Endothelial cell of umbilical vein (primary cell): Measurements from ENCODE around the gene ITPRID1. TPM values are rescaled to one million over a fixed set of nuclear protein-coding genes. Genes with fewer than 3 reads are reported as not detected.

Experiments
- BruUV-seq: library from RNA; stranded (reverse); fragments of 400-500 nt; replicated peaks from 2 replicates; lab custom pipeline; 2021; lab: Mats Ljungman, UMichigan
- CTCF ChIA-PET: fragments of 300-600, 350-600 bp; sonication (Branson Sonifier 250); formaldehyde crosslinking; loops from one replicate; lab custom pipeline; 2021; ENCODE audit warnings: antibody characterized with exemption, inconsistent platforms; lab: Charles Lee
- POLR2A ChIA-PET: fragments of 300-600, 350-600 bp; sonication (Branson Sonifier 250); formaldehyde crosslinking; loops from one replicate; lab custom pipeline; 2021; ENCODE audit warnings: antibody characterized with exemption, inconsistent platforms; lab: Charles Lee
- DNase-seq: peaks from one replicate; pipeline ENCODE4 v3.0.0-alpha.2; 2011; ENCODE audit warnings: low read depth, low spot score
- FAIRE-seq: peaks from 2 replicates; lab custom pipeline; 2011; peaks lifted over from hg19 to GRCh38; lab: Jason Lieb, UNC
- H2AFZ ChIP-seq: 2 replicates; pipeline ENCODE4 v1.6.0; 2012; ENCODE audit warnings: low read depth, low read length, control low read depth, inconsistent platforms
- H3K27ac ChIP-seq: 2 replicates; pipeline ENCODE4 v1.5.1; 2011; ENCODE audit warnings: low read depth, mild to moderate bottlenecking, control low read depth, low read length, moderate library complexity; ENCODE audit not compliant: insufficient read depth
- H3K27me3 ChIP-seq, 2 experiments: 2 replicates each; pipeline versions ENCODE4 v1.6.0 to v1.6.1; 2011; ENCODE audit warnings: low read length in 2 of 2, mixed read lengths in 1 of 2; ENCODE audit not compliant: control insufficient read depth in 2 of 2, insufficient read depth in 2 of 2
- H3K36me3 ChIP-seq, 2 experiments: 2 replicates in 1 of 2; 3 replicates in 1 of 2; pipeline ENCODE4 v1.5.1; 2011; ENCODE audit warnings: low read length in 2 of 2, mild to moderate bottlenecking in 1 of 2, moderate library complexity in 1 of 2; ENCODE audit not compliant: control insufficient read depth in 2 of 2, insufficient read depth in 2 of 2; ENCODE audit errors: extremely low read depth in 1 of 2
- H3K4me1 ChIP-seq: 3 replicates; pipeline ENCODE4 v1.5.1; 2011; ENCODE audit warnings: mild to moderate bottlenecking, low read length; ENCODE audit not compliant: control insufficient read depth, insufficient read depth; ENCODE audit errors: extremely low read depth
- H3K4me2 ChIP-seq: 2 replicates; pipeline ENCODE4 v1.6.1; 2011; ENCODE audit warnings: low read length, control low read depth, mixed read lengths; ENCODE audit not compliant: insufficient read depth
- H3K4me3 ChIP-seq, 3 experiments: fragments of 200-600 bp in 1 of 3; sonication (generic), shearing (Covaris generic) in 1 of 3; replicated peaks in 1 of 3; 2 replicates each; pipeline ENCODE4 v1.5.1; 2011 to 2016; ENCODE audit warnings: control low read depth in 3 of 3, low read length in 3 of 3, mild to moderate bottlenecking in 2 of 3, inconsistent platforms in 1 of 3, low read depth in 1 of 3, moderate library complexity in 1 of 3; ENCODE audit not compliant: insufficient read depth in 1 of 3
- H3K79me2 ChIP-seq: 2 replicates; pipeline ENCODE4 v1.6.0; 2012; ENCODE audit warnings: low read length, inconsistent platforms; ENCODE audit not compliant: control insufficient read depth, insufficient read depth
- H3K9ac ChIP-seq: replicated peaks from 2 replicates; pipeline ENCODE3; 2011; ENCODE audit warnings: low read length, control low read depth; ENCODE audit not compliant: insufficient read depth; ENCODE audit errors: extremely low read depth
- H3K9me1 ChIP-seq: replicated peaks from 3 replicates; pipeline ENCODE4 v1.6.0; 2011; ENCODE audit warnings: mild to moderate bottlenecking, low read length; ENCODE audit not compliant: control insufficient read depth, insufficient read depth; ENCODE audit errors: extremely low read depth
- H3K9me3 ChIP-seq: replicated peaks from 2 replicates; pipeline ENCODE4 v1.5.1; 2012; ENCODE audit warnings: low read length, inconsistent platforms; ENCODE audit not compliant: control insufficient read depth, insufficient read depth
- H4K20me1 ChIP-seq: replicated peaks from 2 replicates; pipeline ENCODE3; 2011; ENCODE audit warnings: mild to moderate bottlenecking, low read length; ENCODE audit not compliant: control insufficient read depth, insufficient read depth; ENCODE audit errors: extremely low read depth
- EZH2 ChIP-seq: IDR thresholded peaks from 2 replicates; pipeline ENCODE4 v1.6.1; 2012; ENCODE audit warnings: borderline replicate concordance, low read depth, mild to moderate bottlenecking, moderate library complexity, low read length, inconsistent platforms; ENCODE audit not compliant: severe bottlenecking
- FOS ChIP-seq: IDR thresholded peaks from 2 replicates; pipeline ENCODE4 v1.6.1; 2011; ENCODE audit warnings: mild to moderate bottlenecking, low read length, moderate library complexity, borderline replicate concordance; ENCODE audit not compliant: insufficient read depth
- GATA2 ChIP-seq: IDR thresholded peaks from 2 replicates; pipeline ENCODE4 v1.7.0; 2011; ENCODE audit warnings: low read depth, mild to moderate bottlenecking, moderate library complexity, mixed read lengths, low read length; ENCODE audit not compliant: insufficient read length, insufficient read depth
- JUN ChIP-seq: IDR thresholded peaks from 2 replicates; pipeline ENCODE4 v1.6.1; 2011; ENCODE audit warnings: borderline replicate concordance, low read depth; ENCODE audit not compliant: insufficient read length, insufficient read depth
- MYC ChIP-seq: IDR thresholded peaks from one replicate; pipeline ENCODE4 v1.6.1; 2011; ENCODE audit warnings: mild to moderate bottlenecking, low read depth, low read length
- POLR2A ChIP-seq: IDR thresholded peaks from 2 replicates; pipeline ENCODE4 v1.6.1; 2012; ENCODE audit warnings: low read depth, mild to moderate bottlenecking, control low read depth, low read length
- POLR2AphosphoS5 ChIP-seq: IDR thresholded peaks from 2 replicates; pipeline ENCODE4 v1.6.1; 2012; ENCODE audit warnings: low read depth, mild to moderate bottlenecking, control low read depth, low read length, moderate library complexity; ENCODE audit not compliant: insufficient read depth
- dilution Hi-C: fragments of 300-500 bp; cut with MboI; formaldehyde crosslinking; loops from one replicate; pipeline ENCODE4 v1.15.0; 2019; ENCODE audit warnings: low sequenced_read_pairs; ENCODE audit not compliant: extremely low pct_ligation_motif_present
- intact Hi-C: fragments of 100-400 bp; cut with micrococcal nuclease; formaldehyde crosslinking; loops from one replicate; pipeline ENCODE4 v1.10.0; 2022
- polyA plus RNA-seq, 4 experiments: library from polyadenylated mRNA; depleted of rRNA in 3 of 4; stranded (reverse) in 3 of 4; unstranded in 1 of 4; fragments of >200 nt; gene quantifications; 2 replicates each; pipeline versions ENCODE4 v1.2.1 to v1.2.3, GENCODE V29; 2011 to 2012; ENCODE audit warnings: missing spikeins in 1 of 4
- total RNA-seq: library from RNA; stranded (reverse); gene quantifications from 2 replicates; pipeline ENCODE4 v1.2.3, GENCODE V29; 2021
- TF ChIP-seq, protein P1 (sequence below), 2 donors: IDR thresholded peaks; 1 replicate in 1 of 2; 2 replicates in 1 of 2; pipeline ENCODE4 v1.5.1; 2011; ENCODE audit warnings: low read length in 2 of 2, mild to moderate bottlenecking in 2 of 2, moderate library complexity in 2 of 2, control low read depth in 1 of 2, inconsistent platforms in 1 of 2, low read depth in 1 of 2; ENCODE audit not compliant: insufficient read depth in 1 of 2; ENCODE audit errors: extremely low read depth in 1 of 2
- TF ChIP-seq, protein P2 (sequence below): IDR thresholded peaks from 2 replicates; pipeline ENCODE4 v1.6.1; 2011; ENCODE audit not compliant: insufficient read depth, insufficient read length

Gene ITPRID1
- total and polyA plus RNA-seq, 2 donors (not counting 3 experiments of a cell fraction or from before 2014, with no cell fraction given) = not detected

DNA sequence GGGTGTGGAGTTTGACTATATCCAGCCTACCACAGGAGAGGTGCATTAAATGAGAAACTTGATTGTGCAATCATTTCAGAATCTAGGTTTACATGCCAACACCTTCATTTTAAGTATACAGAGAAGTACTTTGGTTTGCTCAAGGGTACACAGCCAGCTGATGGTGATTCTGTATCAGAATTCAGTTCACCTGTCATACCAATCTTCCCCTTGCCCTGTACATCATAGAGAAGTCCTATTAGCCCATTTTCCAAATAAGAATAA lies 138.1 kb downstream of the ITPRID1 start:
- DNase-seq = no peak
- no peaks in the 10 kb centered on the region for H3K36me3 ChIP-seq
- POLR2A ChIA-PET = no interaction called here
- no peaks in the 10 kb centered on the region for H3K27me3 ChIP-seq
- no peaks in the 10 kb centered on the region for H3K9me1 ChIP-seq
- no peak overlapping the region for H3K4me3 ChIP-seq
- no peak for TF ChIP-seq EZH2
- H3K4me2 ChIP-seq = no peak overlapping the region
- FAIRE-seq = no peak
- no peaks in the 10 kb centered on the region for H3K9me3 ChIP-seq
- BruUV-seq = no TSS peak
- dilution Hi-C loops (no loop called here), intact Hi-C loops (no loop called here)
- no peaks in the 10 kb centered on the region for H4K20me1 ChIP-seq
- H3K79me2 ChIP-seq = no peaks in the 10 kb centered on the region
- no peak overlapping the region for H3K27ac ChIP-seq
- CTCF ChIA-PET = no interaction called here
- no peak overlapping the region for H2AFZ ChIP-seq
- no peak overlapping the region for H3K9ac ChIP-seq
- H3K4me1 ChIP-seq = no peaks in the 10 kb centered on the region

DNA sequence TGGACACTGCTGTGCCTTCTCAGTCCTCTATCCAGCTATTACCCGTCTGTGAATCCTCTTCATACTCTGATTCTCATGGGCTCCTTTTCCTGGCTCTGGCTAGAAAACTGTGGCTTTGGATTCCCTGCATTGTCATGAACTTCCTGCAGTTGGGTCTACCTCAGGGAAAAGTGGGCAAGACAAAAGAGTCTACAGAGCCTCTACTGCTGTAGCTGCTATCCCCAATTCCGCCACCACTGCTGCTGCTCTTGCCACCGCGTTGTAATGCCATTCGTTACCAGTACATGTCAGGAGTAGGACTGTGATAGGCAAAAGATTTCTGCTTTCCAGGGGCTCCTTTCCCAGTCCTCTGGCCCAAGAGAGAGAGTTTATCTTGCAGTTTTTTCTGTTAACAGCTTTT lies 149.2 kb downstream of the ITPRID1 start:
- H3K4me2 ChIP-seq = no peak overlapping the region
- no peaks in the 10 kb centered on the region for H3K79me2 ChIP-seq
- dilution Hi-C loops (no loop called here), intact Hi-C loops (no loop called here)
- H3K27me3 ChIP-seq = no peaks in the 10 kb centered on the region
- no peak for FAIRE-seq
- POLR2A ChIA-PET = no interaction called here
- no peaks in the 10 kb centered on the region for H3K4me1 ChIP-seq
- CTCF ChIA-PET = interaction anchor here (1.1 kb wide), 1 partner anchor 14 kb away, joined by 3 read pairs; no protein-coding TSS in a partner anchor
- DNase-seq = no peak
- no peak overlapping the region for H3K4me3 ChIP-seq
- TF ChIP-seq GATA2 (no peak), JUN (no peak), MYC (no peak), POLR2A (no peak), EZH2 (no peak), FOS (no peak), POLR2AphosphoS5 (no peak)
- TF ChIP-seq, protein P1, sequence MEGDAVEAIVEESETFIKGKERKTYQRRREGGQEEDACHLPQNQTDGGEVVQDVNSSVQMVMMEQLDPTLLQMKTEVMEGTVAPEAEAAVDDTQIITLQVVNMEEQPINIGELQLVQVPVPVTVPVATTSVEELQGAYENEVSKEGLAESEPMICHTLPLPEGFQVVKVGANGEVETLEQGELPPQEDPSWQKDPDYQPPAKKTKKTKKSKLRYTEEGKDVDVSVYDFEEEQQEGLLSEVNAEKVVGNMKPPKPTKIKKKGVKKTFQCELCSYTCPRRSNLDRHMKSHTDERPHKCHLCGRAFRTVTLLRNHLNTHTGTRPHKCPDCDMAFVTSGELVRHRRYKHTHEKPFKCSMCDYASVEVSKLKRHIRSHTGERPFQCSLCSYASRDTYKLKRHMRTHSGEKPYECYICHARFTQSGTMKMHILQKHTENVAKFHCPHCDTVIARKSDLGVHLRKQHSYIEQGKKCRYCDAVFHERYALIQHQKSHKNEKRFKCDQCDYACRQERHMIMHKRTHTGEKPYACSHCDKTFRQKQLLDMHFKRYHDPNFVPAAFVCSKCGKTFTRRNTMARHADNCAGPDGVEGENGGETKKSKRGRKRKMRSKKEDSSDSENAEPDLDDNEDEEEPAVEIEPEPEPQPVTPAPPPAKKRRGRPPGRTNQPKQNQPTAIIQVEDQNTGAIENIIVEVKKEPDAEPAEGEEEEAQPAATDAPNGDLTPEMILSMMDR (IDR thresholded peaks at IDR 0.05; ENCODE audit: extremely low read depth in 1 of 2, insufficient read depth in 1 of 2, low read depth in 1 of 2, low read length in 2 of 2) = no peak
- TF ChIP-seq, protein P2, sequence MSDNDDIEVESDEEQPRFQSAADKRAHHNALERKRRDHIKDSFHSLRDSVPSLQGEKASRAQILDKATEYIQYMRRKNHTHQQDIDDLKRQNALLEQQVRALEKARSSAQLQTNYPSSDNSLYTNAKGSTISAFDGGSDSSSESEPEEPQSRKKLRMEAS = no peak
- no peak overlapping the region for H3K9ac ChIP-seq
- H2AFZ ChIP-seq = no peak overlapping the region
- H4K20me1 ChIP-seq = no peaks in the 10 kb centered on the region
- no peak overlapping the region for H3K27ac ChIP-seq
- H3K9me1 ChIP-seq = no peaks in the 10 kb centered on the region
- no peaks in the 10 kb centered on the region for H3K9me3 ChIP-seq
- no TSS peak for BruUV-seq
- no peaks in the 10 kb centered on the region for H3K36me3 ChIP-seq
